Measurements from ENCODE around the gene LANCL2. TPM values are rescaled to one million over a fixed set of nuclear protein-coding genes. Genes with fewer than 3 reads are reported as not detected.
A peak's percentile ranks its signal among the peaks of the same experiment; 100 is the strongest.
"Not testable (repeated sequence)": the region's sequence is repeated elsewhere in the genome, so short reads cannot be mapped to it uniquely, and the experiment has no call there.

LANCL2 gene
- total RNA-seq, 1 experiment from 2014 or later, result 23.4 TPM

GRCh38 chr7:55471594-55471993 lies 106.5 kb downstream of the LANCL2 start:
- peaks cover 21% of the 10 kb centered on the region for H3K4me1 ChIP-seq
- not testable (repeated sequence) for H3K9me3 ChIP-seq (replicated peaks); H3K36me3 ChIP-seq; H3K27ac ChIP-seq; H3K4me3 ChIP-seq; H3K27me3 ChIP-seq; DNase-seq

GRCh38 chr7:55472406-55472805 lies 107.3 kb downstream of the LANCL2 start:
- H3K4me1 ChIP-seq, result peaks cover 22% of the 10 kb centered on the region
- not testable (repeated sequence) for DNase-seq
- H3K36me3 ChIP-seq, result peaks cover 16% of the 10 kb centered on the region; the same call in 1 of the 2 replicates

GRCh38 chr7:55472928-55473725 lies 108.0 kb downstream of the LANCL2 start:
- H3K9me3 ChIP-seq (replicated peaks), result no peaks in the 10 kb centered on the region

More at GRCh38 chr7:55472406-55472805, 107.3 kb downstream of the LANCL2 start:
- H3K27me3 ChIP-seq; H3K4me3 ChIP-seq; H3K27ac ChIP-seq; H3K9me3 ChIP-seq (replicated peaks): not testable (repeated sequence)

GRCh38 chr7:55473932-55474331 lies 108.8 kb downstream of the LANCL2 start:
- H3K9me3 ChIP-seq (replicated peaks), result no peaks in the 10 kb centered on the region
- H3K4me3 ChIP-seq, result no peak overlapping the region
- H3K27ac ChIP-seq, result no peak overlapping the region
- peaks cover 13% of the 10 kb centered on the region; the same call in 1 of the 2 replicates for H3K36me3 ChIP-seq
- H3K27me3 ChIP-seq, result no peaks in the 10 kb centered on the region
- DNase-seq, result no peak
- H3K4me1 ChIP-seq, result peaks cover 32% of the 10 kb centered on the region

More at GRCh38 chr7:55472928-55473725, 108.0 kb downstream of the LANCL2 start:
- peaks cover 13% of the 10 kb centered on the region; the same call in 1 of the 2 replicates for H3K36me3 ChIP-seq
- H3K27me3 ChIP-seq, result no peaks in the 10 kb centered on the region
- H3K4me3 ChIP-seq, result no peak overlapping the region
- no peak overlapping the region for H3K27ac ChIP-seq
- DNase-seq, result no peak
- H3K4me1 ChIP-seq, result peaks cover 29% of the 10 kb centered on the region

GRCh38 chr7:55474944-55475854 lies 110.1 kb downstream of the LANCL2 start:
- Histone ChIP-seq H3K4me1 (peaks cover 24% of the 10 kb centered on the region), H3K27me3 (no peaks in the 10 kb centered on the region), H3K9me3 (replicated peaks) (no peaks in the 10 kb centered on the region), H3K4me3 (no peak overlapping the region), H3K36me3 (peaks cover 13% of the 10 kb centered on the region; the same call in 1 of the 2 replicates), H3K27ac (no peak overlapping the region)
- DNase-seq, result no peak

- H3K4me1 ChIP-seq, result peaks cover 21% of the 10 kb centered on the region
- DNase-seq, result no peak
- no peak overlapping the region for H3K4me3 ChIP-seq
- H3K9me3 ChIP-seq (replicated peaks), result no peaks in the 10 kb centered on the region
- no peaks in the 10 kb centered on the region for H3K27me3 ChIP-seq
- H3K36me3 ChIP-seq, result peaks cover 13% of the 10 kb centered on the region; the same call in 1 of the 2 replicates
- no peak overlapping the region for H3K27ac ChIP-seq
Observed at GRCh38 chr7:55475855-55476803, 111.0 kb downstream of the LANCL2 start.

- Histone ChIP-seq H3K27ac (no peak overlapping the region), H3K4me1 (peaks cover 21% of the 10 kb centered on the region), H3K9me3 (replicated peaks) (no peaks in the 10 kb centered on the region)
Observed at GRCh38 chr7:55476852-55477780, 112.0 kb downstream of the LANCL2 start.

GRCh38 chr7:55477781-55478374 lies 112.7 kb downstream of the LANCL2 start:
- Histone ChIP-seq H3K27me3 (no peaks in the 10 kb centered on the region), H3K4me1 (peaks cover 21% of the 10 kb centered on the region), H3K27ac (peak overlapping the region; percentile 5; the same call in 1 of the 2 replicates), H3K4me3 (no peak overlapping the region), H3K9me3 (replicated peaks) (no peaks in the 10 kb centered on the region), H3K36me3 (peaks cover 12% of the 10 kb centered on the region; the same call in 1 of the 2 replicates)
- peak; percentile 63 to 73 for DNase-seq

More at GRCh38 chr7:55476852-55477780, 112.0 kb downstream of the LANCL2 start:
- Histone ChIP-seq H3K4me3 (no peak overlapping the region), H3K27me3 (no peaks in the 10 kb centered on the region), H3K36me3 (peaks cover 13% of the 10 kb centered on the region; the same call in 1 of the 2 replicates)
- no peak for DNase-seq

- Histone ChIP-seq H3K9me3 (replicated peaks) (no peaks in the 10 kb centered on the region), H3K36me3 (peaks cover 9% of the 10 kb centered on the region; the same call in 1 of the 2 replicates), H3K4me3 (no peak overlapping the region), H3K27me3 (no peaks in the 10 kb centered on the region), H3K4me1 (peaks cover 21% of the 10 kb centered on the region), H3K27ac (peak overlapping the region; percentile 5; the same call in 1 of the 2 replicates)
- DNase-seq, result no peak
Observed at GRCh38 chr7:55478700-55479099, 113.6 kb downstream of the LANCL2 start.

- Histone ChIP-seq H3K9me3 (replicated peaks) (no peaks in the 10 kb centered on the region), H3K36me3 (0 out of 2 replicates have a peak, but pooled peaks cover 12% of the 10 kb centered on the region), H3K27ac (no peak overlapping the region), H3K4me3 (no peak overlapping the region), H3K4me1 (peaks cover 42% of the 10 kb centered on the region), H3K27me3 (no peaks in the 10 kb centered on the region)
- DNase-seq, result no peak
Observed at GRCh38 chr7:55481155-55481554, 116.0 kb downstream of the LANCL2 start.

GRCh38 chr7:55483046-55483445 lies 117.9 kb downstream of the LANCL2 start:
- Histone ChIP-seq H3K27ac (no peak overlapping the region), H3K27me3 (no peaks in the 10 kb centered on the region), H3K4me3 (no peak overlapping the region), H3K9me3 (replicated peaks) (no peaks in the 10 kb centered on the region), H3K4me1 (peaks cover 48% of the 10 kb centered on the region), H3K36me3 (0 out of 2 replicates have a peak, but pooled peaks cover 8% of the 10 kb centered on the region)
- no peak for DNase-seq
